GM11168 (cell line): ENCODE measurements around the gene TNIP1.

Experiments used
- in situ Hi-C: fragments of 300-500 bp; cut with MboI; formaldehyde crosslinking; loops from one replicate; pipeline ENCODE4 v1.12.0; 2022; ENCODE audit warnings: low sequenced_read_pairs; ENCODE audit not compliant: unreplicated experiment

TNIP1 gene

GRCh38 chr5:151107084-151107483 is 26.2 kb upstream of the TNIP1 start:
- in situ Hi-C loops, result no loop called here

- in situ Hi-C loops, result no loop called here
Observed at GRCh38 chr5:151106509-151106908, 25.7 kb upstream of the TNIP1 start.

GRCh38 chr5:151106043-151106442 is 25.2 kb upstream of the TNIP1 start:
- in situ Hi-C loops, result no loop called here

- in situ Hi-C loops, result no loop called here
Observed at GRCh38 chr5:151105561-151105960, 24.7 kb upstream of the TNIP1 start.

- in situ Hi-C loops, result no loop called here
Observed at GRCh38 chr5:151104795-151105194, 24.0 kb upstream of the TNIP1 start.

GRCh38 chr5:151101746-151102145 is 20.9 kb upstream of the TNIP1 start:
- in situ Hi-C loops, result no loop called here

- in situ Hi-C loops, result no loop called here
Observed at GRCh38 chr5:151101151-151101550, 20.3 kb upstream of the TNIP1 start.

- in situ Hi-C loops, result no loop called here
Observed at GRCh38 chr5:151100681-151101080, 19.8 kb upstream of the TNIP1 start.

- in situ Hi-C loops, result no loop called here
Observed at GRCh38 chr5:151098768-151099121, 17.9 kb upstream of the TNIP1 start.

- in situ Hi-C loops, result no loop called here
Observed at GRCh38 chr5:151097820-151098767, 17.3 kb upstream of the TNIP1 start.

- in situ Hi-C loops, result no loop called here
Observed at GRCh38 chr5:151097061-151097460, 16.2 kb upstream of the TNIP1 start.

- in situ Hi-C loops, result no loop called here
Observed at GRCh38 chr5:151096001-151096373, 15.2 kb upstream of the TNIP1 start.

- in situ Hi-C loops, result no loop called here
Observed at GRCh38 chr5:151095341-151096000, 14.6 kb upstream of the TNIP1 start.

GRCh38 chr5:151094852-151095245 is 14.0 kb upstream of the TNIP1 start:
- in situ Hi-C loops, result no loop called here

- in situ Hi-C loops, result no loop called here
Observed at GRCh38 chr5:151094030-151094851, 13.4 kb upstream of the TNIP1 start.

- in situ Hi-C loops, result no loop called here
Observed at GRCh38 chr5:151093476-151093889, 12.6 kb upstream of the TNIP1 start.

GRCh38 chr5:151092762-151093161 is 11.9 kb upstream of the TNIP1 start:
- in situ Hi-C loops, result no loop called here

GRCh38 chr5:151089726-151090125 is 8.9 kb upstream of the TNIP1 start:
- in situ Hi-C loops, result no loop called here

GRCh38 chr5:151088986-151089385 is 8.2 kb upstream of the TNIP1 start:
- in situ Hi-C loops, result no loop called here

- in situ Hi-C loops, result no loop called here
Observed at GRCh38 chr5:151087486-151087885, 6.7 kb upstream of the TNIP1 start.

- in situ Hi-C loops, result no loop called here
Observed at GRCh38 chr5:151086905-151087360, 6.1 kb upstream of the TNIP1 start.
